Embryonic facial prominence (tissue), 1 donor: ENCODE results near the gene YBX3.

Experiments used
- DNase-seq: peaks from one replicate; pipeline ENCODE4 v3.0.0-alpha.2; 2016; ENCODE audit errors: extremely low spot score

The YBX3 gene

GRCh38 chr12:10721651-10722501 is 1.2 kb downstream of the YBX3 start:
- DNase-seq: peak; percentile 89

GRCh38 chr12:10720974-10721650 is 2.0 kb downstream of the YBX3 start:
- no peak for DNase-seq

GRCh38 chr12:10719482-10719881 is 3.6 kb downstream of the YBX3 start:
- DNase-seq: no peak

GRCh38 chr12:10718279-10718821 is 4.8 kb downstream of the YBX3 start:
- DNase-seq: peak; percentile 14

GRCh38 chr12:10717410-10717809 is 5.7 kb downstream of the YBX3 start:
- DNase-seq: no peak

GRCh38 chr12:10716704-10717315 is 6.3 kb downstream of the YBX3 start:
- DNase-seq: no peak

GRCh38 chr12:10716277-10716676 is 6.8 kb downstream of the YBX3 start:
- DNase-seq: no peak

- DNase-seq: no peak
Observed at GRCh38 chr12:10715491-10715890, 7.6 kb downstream of the YBX3 start.

- DNase-seq: no peak
Observed at GRCh38 chr12:10709808-10710207, 13.3 kb downstream of the YBX3 start.

GRCh38 chr12:10708862-10709261 is 14.3 kb downstream of the YBX3 start:
- DNase-seq: no peak

- no peak for DNase-seq
Observed at GRCh38 chr12:10705655-10706054, 17.5 kb downstream of the YBX3 start.

- no peak for DNase-seq
Observed at GRCh38 chr12:10701843-10702242, 21.3 kb downstream of the YBX3 start.

GRCh38 chr12:10701131-10701681 is 21.9 kb downstream of the YBX3 start:
- no peak for DNase-seq

- no peak for DNase-seq
Observed at GRCh38 chr12:10700581-10700980, 22.5 kb downstream of the YBX3 start.

GRCh38 chr12:10697862-10698261 is 25.3 kb downstream of the YBX3 start:
- DNase-seq: no peak

- DNase-seq: no peak
Observed at GRCh38 chr12:10697156-10697555, 26.0 kb downstream of the YBX3 start.

- no peak for DNase-seq
Observed at GRCh38 chr12:10690906-10691305, 32.2 kb downstream of the YBX3 start.

GRCh38 chr12:10689146-10689545 is 34.0 kb downstream of the YBX3 start:
- DNase-seq: no peak

GRCh38 chr12:10688042-10688441 is 35.1 kb downstream of the YBX3 start:
- no peak for DNase-seq

GRCh38 chr12:10673659-10674384 is 49.3 kb downstream of the YBX3 start, which contains the start of gene STYK1:
Gene STYK1 (minus strand): TSS chr12:10674052. CDS start chr12:10634618, 39,434 bp downstream.
- no peak for DNase-seq

GRCh38 chr12:10672231-10672868 is 50.8 kb downstream of the YBX3 start:
- no peak for DNase-seq
